Measurements from ENCODE around the gene DLX4. TPM values are rescaled to one million over a fixed set of nuclear protein-coding genes. Genes with fewer than 3 reads are reported as not detected.

The DLX4 gene
- total and polyA plus RNA-seq, 4 donors: 0.45 to 2.2 (median 0.72) TPM

DNA sequence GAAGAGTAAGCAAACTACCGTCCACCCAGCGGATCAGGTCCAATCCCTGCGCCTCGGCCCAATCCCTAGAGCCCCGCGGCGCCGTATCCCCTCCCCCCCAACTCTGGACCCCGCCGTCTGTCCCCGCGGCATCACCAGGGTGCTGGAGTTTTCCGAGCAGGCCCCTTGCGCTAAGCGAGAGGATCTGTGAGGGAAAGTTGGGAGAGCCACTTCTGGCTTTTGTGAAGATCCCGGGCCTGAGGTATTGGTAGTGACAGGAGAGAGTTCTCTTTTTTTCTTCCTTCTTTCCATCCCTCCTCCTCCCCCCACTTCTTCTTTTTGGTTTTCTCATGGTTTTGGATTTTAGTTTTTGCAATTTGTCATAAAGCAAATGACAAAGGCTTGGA lies 3.5 kb upstream of the DLX4 start:
- Histone ChIP-seq H3K36me3 (ENCODE audit: control insufficient read depth in 4 of 4, insufficient read depth in 4 of 4, low read length in 4 of 4) (no peaks in the 10 kb centered on the region), H3K4me1 (ENCODE audit: control insufficient read depth in 5 of 5, insufficient read depth in 5 of 5, low read length in 5 of 5) (peaks cover 0 to 23% (median 14%) of the 10 kb centered on the region in 5 donors), H3K4me3 (no peak overlapping the region), H3K27me3 (ENCODE audit: control insufficient read depth in 3 of 3, insufficient read depth in 3 of 3, low read length in 2 of 3) (peaks cover 0 to 85% (median 82%) of the 10 kb centered on the region in 3 donors), H3K9me3 (ENCODE audit: control insufficient read depth in 4 of 4, insufficient read depth in 3 of 4, low read length in 3 of 4) (peaks cover 0 to 6% (median 0%) of the 10 kb centered on the region in 4 donors), H3K27ac (ENCODE audit: low read depth in 1 of 2, low read length in 1 of 2) (no peak overlapping the region), H3K9ac (ENCODE audit: insufficient read depth in 1 of 2, low read length in 2 of 2) (no peak overlapping the region)
- DNase-seq (no peak), ATAC-seq (ENCODE audit: insufficient read depth, low FRiP score) (no peak)
- WGBS, 2 donors: 4 to 10% methylated on average over 16 of the region's 16 CpGs
- TF ChIP-seq, protein P1, sequence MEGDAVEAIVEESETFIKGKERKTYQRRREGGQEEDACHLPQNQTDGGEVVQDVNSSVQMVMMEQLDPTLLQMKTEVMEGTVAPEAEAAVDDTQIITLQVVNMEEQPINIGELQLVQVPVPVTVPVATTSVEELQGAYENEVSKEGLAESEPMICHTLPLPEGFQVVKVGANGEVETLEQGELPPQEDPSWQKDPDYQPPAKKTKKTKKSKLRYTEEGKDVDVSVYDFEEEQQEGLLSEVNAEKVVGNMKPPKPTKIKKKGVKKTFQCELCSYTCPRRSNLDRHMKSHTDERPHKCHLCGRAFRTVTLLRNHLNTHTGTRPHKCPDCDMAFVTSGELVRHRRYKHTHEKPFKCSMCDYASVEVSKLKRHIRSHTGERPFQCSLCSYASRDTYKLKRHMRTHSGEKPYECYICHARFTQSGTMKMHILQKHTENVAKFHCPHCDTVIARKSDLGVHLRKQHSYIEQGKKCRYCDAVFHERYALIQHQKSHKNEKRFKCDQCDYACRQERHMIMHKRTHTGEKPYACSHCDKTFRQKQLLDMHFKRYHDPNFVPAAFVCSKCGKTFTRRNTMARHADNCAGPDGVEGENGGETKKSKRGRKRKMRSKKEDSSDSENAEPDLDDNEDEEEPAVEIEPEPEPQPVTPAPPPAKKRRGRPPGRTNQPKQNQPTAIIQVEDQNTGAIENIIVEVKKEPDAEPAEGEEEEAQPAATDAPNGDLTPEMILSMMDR (IDR thresholded peaks at IDR 0.05; ENCODE audit: control extremely low read depth, extremely low read depth): no peak

DNA sequence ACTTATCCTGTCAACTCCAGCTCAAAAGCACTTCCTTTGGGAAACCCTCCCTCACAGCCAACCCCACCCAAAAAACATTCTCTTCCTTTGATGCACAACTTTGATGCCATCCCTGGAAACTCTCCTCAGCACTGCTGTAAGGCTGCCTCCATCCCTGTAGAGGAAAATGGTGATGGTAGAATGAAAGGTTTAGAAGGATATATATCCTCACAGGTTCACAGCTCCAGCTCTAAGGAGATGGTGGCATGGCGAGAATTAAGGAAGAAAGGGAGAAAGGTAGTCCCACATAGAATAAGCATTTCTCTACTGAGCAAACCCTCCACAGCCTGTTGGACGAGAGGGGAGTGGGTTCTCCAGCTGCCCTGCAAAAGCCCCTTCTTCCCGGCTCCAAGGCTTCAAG lies 2.2 kb upstream of the DLX4 start:
- H3K4me1 ChIP-seq (ENCODE audit: control insufficient read depth in 5 of 5, insufficient read depth in 5 of 5, low read length in 5 of 5): peaks cover 0 to 24% (median 14%) of the 10 kb centered on the region in 5 donors
- H3K27ac ChIP-seq (ENCODE audit: low read depth in 1 of 2, low read length in 1 of 2): no peak overlapping the region
- no peak overlapping the region for H3K4me3 ChIP-seq
- H3K9ac ChIP-seq (ENCODE audit: insufficient read depth in 1 of 2, low read length in 2 of 2): no peak overlapping the region
- 38 to 39% methylated on average over 3 of the region's 3 CpGs for WGBS, 2 donors
- ATAC-seq (ENCODE audit: insufficient read depth, low FRiP score) (no peak), DNase-seq (no peak)
- TF ChIP-seq, protein P1 (IDR thresholded peaks at IDR 0.05; ENCODE audit: control extremely low read depth, extremely low read depth): no peak
- H3K36me3 ChIP-seq (ENCODE audit: control insufficient read depth in 4 of 4, insufficient read depth in 4 of 4, low read length in 4 of 4): no peaks in the 10 kb centered on the region
- peaks cover 0 to 94% (median 89%) of the 10 kb centered on the region in 3 donors for H3K27me3 ChIP-seq (ENCODE audit: control insufficient read depth in 3 of 3, insufficient read depth in 3 of 3, low read length in 2 of 3)
- H3K9me3 ChIP-seq (ENCODE audit: control insufficient read depth in 4 of 4, insufficient read depth in 3 of 4, low read length in 3 of 4): peaks cover 0 to 6% (median 0%) of the 10 kb centered on the region in 4 donors

DNA sequence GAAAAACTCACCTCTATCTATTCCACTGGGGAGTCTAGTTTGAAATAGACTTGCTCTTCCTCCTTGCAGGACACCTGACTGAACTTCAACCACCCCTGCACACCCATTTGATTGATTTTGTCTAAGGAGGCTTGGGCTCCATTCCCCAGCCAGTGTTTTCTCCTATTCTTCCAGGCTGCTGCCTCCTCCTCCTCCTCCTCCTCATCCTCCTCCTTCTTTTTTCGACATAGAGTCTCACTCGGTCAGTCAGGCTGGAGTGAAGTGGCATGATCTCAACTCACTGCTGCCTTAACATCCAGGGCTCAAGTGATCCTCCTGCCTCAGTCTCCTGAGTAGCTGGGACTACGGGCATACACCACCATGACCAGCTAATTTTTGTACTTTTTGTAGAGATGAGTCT lies 1.8 kb upstream of the DLX4 start:
- ATAC-seq (ENCODE audit: insufficient read depth, low FRiP score) (no peak), DNase-seq (no peak)
- peaks cover 0 to 29% (median 14%) of the 10 kb centered on the region in 5 donors for H3K4me1 ChIP-seq (ENCODE audit: control insufficient read depth in 5 of 5, insufficient read depth in 5 of 5, low read length in 5 of 5)
- no peak overlapping the region for H3K27ac ChIP-seq (ENCODE audit: low read depth in 1 of 2, low read length in 1 of 2)
- no peaks in the 10 kb centered on the region for H3K36me3 ChIP-seq (ENCODE audit: control insufficient read depth in 4 of 4, insufficient read depth in 4 of 4, low read length in 4 of 4)
- no peak overlapping the region for H3K9ac ChIP-seq (ENCODE audit: insufficient read depth in 1 of 2, low read length in 2 of 2)
- H3K27me3 ChIP-seq (ENCODE audit: control insufficient read depth in 3 of 3, insufficient read depth in 3 of 3, low read length in 2 of 3): peaks cover 3 to 95% (median 91%) of the 10 kb centered on the region in 3 donors
- TF ChIP-seq, protein P1 (IDR thresholded peaks at IDR 0.05; ENCODE audit: control extremely low read depth, extremely low read depth): no peak
- WGBS, 2 donors: 26 to 35% methylated on average over 3 of the region's 3 CpGs
- peaks cover 0 to 6% (median 0%) of the 10 kb centered on the region in 4 donors for H3K9me3 ChIP-seq (ENCODE audit: control insufficient read depth in 4 of 4, insufficient read depth in 3 of 4, low read length in 3 of 4)
- no peak overlapping the region for H3K4me3 ChIP-seq

Data from lung (tissue), 12 donors.